ENCODE data around the gene TUBG1. TPM values are rescaled to one million over a fixed set of nuclear protein-coding genes. Genes with fewer than 3 reads are reported as not detected.

TUBG1 gene
- total and polyA plus RNA-seq, 9 of the 15 experiments (the other 6 are each of a cell fraction or from before 2014, with no cell fraction given) = 33.1 to 147 (median 66.0) TPM

- peak; percentile 33; the same call in 1 of the 2 replicates for TF ChIP-seq ATF3 (IDR thresholded peaks at IDR 0.05)
- no peak for TF ChIP-seq ATF3 (CRISPR knock-in tag; conservative IDR thresholded peaks at IDR 0.05)
- no peak for TF ChIP-seq ZNF133 (CRISPR knock-in tag; IDR thresholded peaks at IDR 0.05)
- TF ChIP-seq YBX1 (IDR thresholded peaks at IDR 0.05) = no peak
- TF ChIP-seq SFPQ (IDR thresholded peaks at IDR 0.05; ENCODE audit: low read depth, low read length) = no peak
- peak; percentile 31; the same call in 1 of the 2 replicates for TF ChIP-seq L3MBTL2 (IDR thresholded peaks at IDR 0.05)
- TF ChIP-seq FOXP1 (CRISPR knock-in tag; IDR thresholded peaks at IDR 0.05) = no peak
- TF ChIP-seq E2F3 (CRISPR knock-in tag; IDR thresholded peaks at IDR 0.05) = no peak
- no peak for TF ChIP-seq SRSF9 (IDR thresholded peaks at IDR 0.05; ENCODE audit: borderline replicate concordance, low read depth, low read length)
- TF ChIP-seq GATAD2B (IDR thresholded peaks at IDR 0.05; ENCODE audit: borderline replicate concordance) = 0 out of 2 replicates have a peak, but pooled peaks have one; percentile 69
- TF ChIP-seq ETV6 (IDR thresholded peaks at IDR 0.05; ENCODE audit: borderline replicate concordance in 1 of 2, low read depth in 2 of 2, low read length in 1 of 2) = no peak
- TF ChIP-seq ETV6 (CRISPR knock-in tag; IDR thresholded peaks at IDR 0.05; ENCODE audit: borderline replicate concordance) = no peak
- no peak for TF ChIP-seq LCOR (CRISPR knock-in tag; IDR thresholded peaks at IDR 0.05)
- TF ChIP-seq GATAD2A (IDR thresholded peaks at IDR 0.05) = no peak
- peak; percentile 47 for TF ChIP-seq CCNT2 (IDR thresholded peaks at IDR 0.05; ENCODE audit: borderline replicate concordance, extremely low read depth, insufficient read length, low read depth, low read length)
- TF ChIP-seq RBM25 (IDR thresholded peaks at IDR 0.05; ENCODE audit: low read depth, low read length, severe bottlenecking) = no peak
- TF ChIP-seq FOXK2 (conservative IDR thresholded peaks at IDR 0.05 in 1 of 2, IDR thresholded peaks at IDR 0.05 in 1 of 2; ENCODE audit: low read depth in 2 of 2) = peak; percentile 41 to 62; a peak in 2 of 4 replicates
- TF ChIP-seq MLX (CRISPR knock-in tag; conservative IDR thresholded peaks at IDR 0.05) = no peak
- no peak; the same call in 1 of the 2 replicates for TF ChIP-seq FOXJ2 (tag; IDR thresholded peaks at IDR 0.05)
- TF ChIP-seq ZNF668 (CRISPR knock-in tag; IDR thresholded peaks at IDR 0.05) = no peak
- no peak for TF ChIP-seq SRSF3 (IDR thresholded peaks at IDR 0.05; ENCODE audit: insufficient read depth, low read length)
- TF ChIP-seq OTX1 (CRISPR knock-in tag; IDR thresholded peaks at IDR 0.05) = no peak
Observed at GRCh38 chr17:42632949-42633444, 23.5 kb downstream of the TUBG1 start (continued).
